Stimulated activated naive CD4-positive, alpha-beta T cell (primary cell): ENCODE data around the gene PTTG1.
A peak's percentile ranks its signal among the peaks of the same experiment; 100 is the strongest.

Source experiments
- DNase-seq, 6 experiments: peaks; one replicate each; lab custom pipeline; 2025; lab: John Stamatoyannopoulos, UW

Gene PTTG1

GRCh38 chr5:160455600-160455999 lies 33.9 kb downstream of the PTTG1 start:
- no peak for DNase-seq

- DNase-seq = no peak
These were observed 35.0 kb downstream of the PTTG1 start for GRCh38 chr5:160456480-160457177.

GRCh38 chr5:160457252-160457651 lies 35.6 kb downstream of the PTTG1 start:
- DNase-seq = no peak

- no peak for DNase-seq
These were observed 37.4 kb downstream of the PTTG1 start for GRCh38 chr5:160458806-160459800.

GRCh38 chr5:160460377-160461049 lies 38.9 kb downstream of the PTTG1 start:
- DNase-seq = no peak

- no peak for DNase-seq
These were observed 39.7 kb downstream of the PTTG1 start for GRCh38 chr5:160461378-160461777.

GRCh38 chr5:160462167-160462566 lies 40.5 kb downstream of the PTTG1 start:
- no peak for DNase-seq

- no peak for DNase-seq
These were observed 41.6 kb downstream of the PTTG1 start for GRCh38 chr5:160463227-160463626.

- DNase-seq = no peak
These were observed 42.2 kb downstream of the PTTG1 start for GRCh38 chr5:160463740-160464465.

- no peak for DNase-seq
These were observed 42.8 kb downstream of the PTTG1 start for GRCh38 chr5:160464466-160464797.

GRCh38 chr5:160466116-160466515 lies 44.5 kb downstream of the PTTG1 start:
- no peak for DNase-seq

GRCh38 chr5:160466889-160467554 lies 45.4 kb downstream of the PTTG1 start:
- DNase-seq = no peak

- DNase-seq = peak; percentile 38 to 50 (median 42)
These were observed 46.1 kb downstream of the PTTG1 start for GRCh38 chr5:160467555-160468362.

- no peak for DNase-seq
These were observed 46.8 kb downstream of the PTTG1 start for GRCh38 chr5:160468363-160468975.

GRCh38 chr5:160469156-160470144 lies 47.8 kb downstream of the PTTG1 start:
- no peak for DNase-seq

- DNase-seq = no peak
These were observed 49.0 kb downstream of the PTTG1 start for GRCh38 chr5:160470437-160471361.

- no peak for DNase-seq
These were observed 50.1 kb downstream of the PTTG1 start for GRCh38 chr5:160471761-160472160.

- DNase-seq = no peak
These were observed 50.8 kb downstream of the PTTG1 start for GRCh38 chr5:160472482-160472881.
